ENCODE data around the gene ZNF768.

The ZNF768 gene

GRCh38 chr16:30521873-30522641 is 4.3 kb downstream of the ZNF768 start:
- no peak overlapping the region for H3K4me3 ChIP-seq (IDR thresholded peaks at IDR 0.05; ENCODE audit: insufficient read depth, low read depth, low read length)
- H4K20me1 ChIP-seq (ENCODE audit: insufficient read depth): no peaks in the 10 kb centered on the region
- TF ChIP-seq, protein P1, sequence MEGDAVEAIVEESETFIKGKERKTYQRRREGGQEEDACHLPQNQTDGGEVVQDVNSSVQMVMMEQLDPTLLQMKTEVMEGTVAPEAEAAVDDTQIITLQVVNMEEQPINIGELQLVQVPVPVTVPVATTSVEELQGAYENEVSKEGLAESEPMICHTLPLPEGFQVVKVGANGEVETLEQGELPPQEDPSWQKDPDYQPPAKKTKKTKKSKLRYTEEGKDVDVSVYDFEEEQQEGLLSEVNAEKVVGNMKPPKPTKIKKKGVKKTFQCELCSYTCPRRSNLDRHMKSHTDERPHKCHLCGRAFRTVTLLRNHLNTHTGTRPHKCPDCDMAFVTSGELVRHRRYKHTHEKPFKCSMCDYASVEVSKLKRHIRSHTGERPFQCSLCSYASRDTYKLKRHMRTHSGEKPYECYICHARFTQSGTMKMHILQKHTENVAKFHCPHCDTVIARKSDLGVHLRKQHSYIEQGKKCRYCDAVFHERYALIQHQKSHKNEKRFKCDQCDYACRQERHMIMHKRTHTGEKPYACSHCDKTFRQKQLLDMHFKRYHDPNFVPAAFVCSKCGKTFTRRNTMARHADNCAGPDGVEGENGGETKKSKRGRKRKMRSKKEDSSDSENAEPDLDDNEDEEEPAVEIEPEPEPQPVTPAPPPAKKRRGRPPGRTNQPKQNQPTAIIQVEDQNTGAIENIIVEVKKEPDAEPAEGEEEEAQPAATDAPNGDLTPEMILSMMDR (conservative IDR thresholded peaks at IDR 0.05; ENCODE audit: low read depth, low read length): no peak
- H3K4me1 ChIP-seq (ENCODE audit: low read depth, poor library complexity, severe bottlenecking): no peaks in the 10 kb centered on the region
- H3K27ac ChIP-seq: no peak overlapping the region
- H3K9ac ChIP-seq: no peak overlapping the region
- no peaks in the 10 kb centered on the region for H3K79me2 ChIP-seq (ENCODE audit: insufficient read depth, low read depth)
- no peak overlapping the region for H3K4me2 ChIP-seq
- H3K27me3 ChIP-seq (ENCODE audit: insufficient read depth, low read depth): peaks cover 3% of the 10 kb centered on the region; the same call in 1 of the 2 replicates
- no peak overlapping the region for H2AFZ ChIP-seq (ENCODE audit: low read depth)
- H3K36me3 ChIP-seq (ENCODE audit: insufficient read depth): no peaks in the 10 kb centered on the region

GRCh38 chr16:30521476-30521872 is 4.9 kb downstream of the ZNF768 start:
- Histone ChIP-seq H3K4me3 (IDR thresholded peaks at IDR 0.05; ENCODE audit: insufficient read depth, low read depth, low read length) (no peak overlapping the region), H3K27me3 (ENCODE audit: insufficient read depth, low read depth) (peaks cover 3% of the 10 kb centered on the region; the same call in 1 of the 2 replicates), H3K27ac (no peak overlapping the region), H3K36me3 (ENCODE audit: insufficient read depth) (no peaks in the 10 kb centered on the region), H4K20me1 (ENCODE audit: insufficient read depth) (no peaks in the 10 kb centered on the region), H3K4me2 (no peak overlapping the region), H3K4me1 (ENCODE audit: low read depth, poor library complexity, severe bottlenecking) (no peaks in the 10 kb centered on the region), H3K9ac (no peak overlapping the region), H3K79me2 (ENCODE audit: insufficient read depth, low read depth) (no peaks in the 10 kb centered on the region), H2AFZ (ENCODE audit: low read depth) (no peak overlapping the region)
- TF ChIP-seq, protein P1 (conservative IDR thresholded peaks at IDR 0.05; ENCODE audit: low read depth, low read length): no peak

DNA sequence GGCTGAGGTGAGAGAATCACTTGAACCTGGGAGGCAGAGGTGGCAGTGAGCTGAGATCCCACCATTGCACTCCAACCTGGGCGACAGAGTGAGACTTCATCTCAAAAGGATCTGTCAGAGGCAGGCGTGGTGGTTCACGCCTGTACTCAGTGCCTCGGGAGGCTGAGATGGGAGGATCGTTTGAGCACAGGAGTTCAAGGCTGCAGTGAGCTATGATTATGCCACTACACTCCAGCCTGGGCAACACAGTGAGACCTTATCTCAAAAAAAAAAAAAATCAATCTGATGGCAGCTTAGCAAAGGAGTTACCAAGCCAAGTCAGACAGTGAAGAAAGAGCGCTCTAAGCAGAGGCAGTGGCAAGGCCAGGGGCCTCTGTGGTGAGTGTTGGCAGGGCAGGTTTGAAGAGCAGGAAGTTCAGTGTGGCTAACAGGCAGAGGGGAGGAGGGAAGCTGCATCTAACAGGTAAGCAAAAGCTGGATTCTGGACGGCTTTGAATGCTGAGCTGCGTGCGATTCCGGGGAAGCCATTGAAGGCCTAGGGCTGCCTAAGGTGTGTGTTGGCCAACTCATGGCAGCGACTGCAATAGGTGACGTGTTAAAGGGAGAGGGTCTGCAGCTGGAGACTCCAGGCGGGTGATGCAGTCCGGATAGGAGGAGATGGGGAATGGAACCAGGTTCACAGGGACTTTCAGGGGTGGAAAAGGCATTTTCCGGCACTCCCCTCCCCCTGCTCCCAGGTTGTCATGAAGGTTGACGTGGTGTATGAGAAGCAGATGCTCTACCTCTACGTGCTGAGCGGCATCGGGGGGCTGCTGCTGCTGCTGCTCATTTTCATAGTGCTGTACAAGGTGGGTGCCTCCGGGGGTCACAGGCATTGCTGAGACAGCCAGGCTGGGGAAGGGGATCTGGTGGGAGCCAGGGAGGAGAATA is 7.0 kb downstream of the ZNF768 start:
- Histone ChIP-seq H3K36me3 (ENCODE audit: insufficient read depth) (no peaks in the 10 kb centered on the region), H3K27me3 (ENCODE audit: insufficient read depth, low read depth) (peaks cover 3% of the 10 kb centered on the region; the same call in 1 of the 2 replicates), H4K20me1 (ENCODE audit: insufficient read depth) (no peaks in the 10 kb centered on the region), H3K27ac (no peak overlapping the region), H3K4me2 (no peak overlapping the region), H3K79me2 (ENCODE audit: insufficient read depth, low read depth) (no peaks in the 10 kb centered on the region), H3K4me3 (IDR thresholded peaks at IDR 0.05; ENCODE audit: insufficient read depth, low read depth, low read length) (no peak overlapping the region), H2AFZ (ENCODE audit: low read depth) (no peak overlapping the region), H3K4me1 (ENCODE audit: low read depth, poor library complexity, severe bottlenecking) (no peaks in the 10 kb centered on the region), H3K9ac (no peak overlapping the region)
- TF ChIP-seq, protein P1 (conservative IDR thresholded peaks at IDR 0.05; ENCODE audit: low read depth, low read length): no peak

- peaks cover 3% of the 10 kb centered on the region; the same call in 1 of the 2 replicates for H3K27me3 ChIP-seq (ENCODE audit: insufficient read depth, low read depth)
- H3K9ac ChIP-seq: no peak overlapping the region
- H4K20me1 ChIP-seq (ENCODE audit: insufficient read depth): no peaks in the 10 kb centered on the region
- H3K27ac ChIP-seq: no peak overlapping the region
- no peak overlapping the region for H3K4me3 ChIP-seq (IDR thresholded peaks at IDR 0.05; ENCODE audit: insufficient read depth, low read depth, low read length)
- H3K36me3 ChIP-seq (ENCODE audit: insufficient read depth): no peaks in the 10 kb centered on the region
- H3K4me2 ChIP-seq: no peak overlapping the region
- no peak overlapping the region for H2AFZ ChIP-seq (ENCODE audit: low read depth)
- no peaks in the 10 kb centered on the region for H3K79me2 ChIP-seq (ENCODE audit: insufficient read depth, low read depth)
- TF ChIP-seq, protein P1 (conservative IDR thresholded peaks at IDR 0.05; ENCODE audit: low read depth, low read length): no peak
- H3K4me1 ChIP-seq (ENCODE audit: low read depth, poor library complexity, severe bottlenecking): no peaks in the 10 kb centered on the region
Observed at GRCh38 chr16:30518552-30518951, 7.8 kb downstream of the ZNF768 start.

Measured in KMS-11 (cell line).